Omental fat pad (tissue), 4 donors: Measurements from ENCODE around the gene SMAGP. TPM values are rescaled to one million over a fixed set of nuclear protein-coding genes. Genes with fewer than 3 reads are reported as not detected.

Experiments
- ATAC-seq: fragments of 150-250 bp; one replicate; pipeline ENCODE4 v1.9.1; 2016; ENCODE audit warnings: mild to moderate bottlenecking, moderate library complexity; ENCODE audit not compliant: low FRiP score
- DNase-seq: peaks from one replicate; pipeline ENCODE4 v3.0.0-alpha.2; 2019; ENCODE audit warnings: low spot score
- total RNA-seq, 4 donors: library from RNA; depleted of rRNA; stranded (reverse); fragments of >200 nt; gene quantifications; one replicate each; pipeline ENCODE4 v1.1.0, GENCODE V29; 2016
- TF ChIP-seq, protein P1 (sequence below), 3 donors: fragments of 450-650 bp; IDR thresholded peaks; one replicate each; pipeline ENCODE4 v1.5.1; 2016 to 2017; ENCODE audit warnings: antibody characterized with exemption in 3 of 3, mild to moderate bottlenecking in 3 of 3, moderate library complexity in 2 of 3

The SMAGP gene
- total RNA-seq, 4 donors from 2014 or later, result 3.8 to 12.0 (median 7.0) TPM

DNA sequence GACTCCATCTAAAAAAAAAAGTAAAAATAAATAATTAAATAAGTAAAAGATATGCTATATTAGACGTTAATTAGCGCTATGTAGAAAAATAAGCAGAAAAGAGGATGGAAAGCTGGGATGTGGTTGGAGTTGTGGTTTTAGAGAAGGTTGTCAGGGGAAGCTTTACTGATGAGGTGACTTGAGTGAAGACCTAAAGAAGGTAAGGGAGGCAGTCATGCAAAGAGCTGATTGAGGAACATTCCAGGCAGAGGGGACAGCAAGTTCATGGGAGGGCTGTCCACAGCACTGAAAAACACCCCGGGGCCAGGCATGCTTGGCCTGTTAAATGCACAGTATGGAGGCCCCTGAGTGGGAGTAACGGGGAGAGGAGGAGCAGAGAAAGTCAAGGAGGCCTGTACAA lies 15.7 kb downstream of the SMAGP start:
- TF ChIP-seq, protein P1, sequence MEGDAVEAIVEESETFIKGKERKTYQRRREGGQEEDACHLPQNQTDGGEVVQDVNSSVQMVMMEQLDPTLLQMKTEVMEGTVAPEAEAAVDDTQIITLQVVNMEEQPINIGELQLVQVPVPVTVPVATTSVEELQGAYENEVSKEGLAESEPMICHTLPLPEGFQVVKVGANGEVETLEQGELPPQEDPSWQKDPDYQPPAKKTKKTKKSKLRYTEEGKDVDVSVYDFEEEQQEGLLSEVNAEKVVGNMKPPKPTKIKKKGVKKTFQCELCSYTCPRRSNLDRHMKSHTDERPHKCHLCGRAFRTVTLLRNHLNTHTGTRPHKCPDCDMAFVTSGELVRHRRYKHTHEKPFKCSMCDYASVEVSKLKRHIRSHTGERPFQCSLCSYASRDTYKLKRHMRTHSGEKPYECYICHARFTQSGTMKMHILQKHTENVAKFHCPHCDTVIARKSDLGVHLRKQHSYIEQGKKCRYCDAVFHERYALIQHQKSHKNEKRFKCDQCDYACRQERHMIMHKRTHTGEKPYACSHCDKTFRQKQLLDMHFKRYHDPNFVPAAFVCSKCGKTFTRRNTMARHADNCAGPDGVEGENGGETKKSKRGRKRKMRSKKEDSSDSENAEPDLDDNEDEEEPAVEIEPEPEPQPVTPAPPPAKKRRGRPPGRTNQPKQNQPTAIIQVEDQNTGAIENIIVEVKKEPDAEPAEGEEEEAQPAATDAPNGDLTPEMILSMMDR (IDR thresholded peaks at IDR 0.05), result no peak
- DNase-seq (no peak), ATAC-seq (no peak)

DNA sequence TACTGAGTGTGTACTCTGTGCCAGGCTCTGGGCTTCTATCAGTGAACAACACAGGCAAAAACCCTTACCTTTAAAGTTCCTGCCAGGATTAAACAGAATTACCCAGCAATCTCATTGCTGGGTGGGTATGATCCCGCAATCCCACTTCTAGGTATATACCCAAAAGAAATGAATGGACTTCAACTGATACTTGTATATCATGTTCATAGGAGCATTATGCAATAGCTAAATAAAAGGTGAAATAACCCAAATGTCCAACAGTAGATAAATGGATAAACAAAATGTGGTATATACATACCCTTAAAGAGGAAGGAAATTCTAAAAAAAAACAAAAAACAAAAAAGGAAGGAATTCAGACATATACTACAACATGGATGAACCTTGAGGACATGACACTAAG lies 16.9 kb downstream of the SMAGP start:
- no peak for DNase-seq
- ATAC-seq, result no peak
- TF ChIP-seq, protein P1 (IDR thresholded peaks at IDR 0.05), result no peak

DNA sequence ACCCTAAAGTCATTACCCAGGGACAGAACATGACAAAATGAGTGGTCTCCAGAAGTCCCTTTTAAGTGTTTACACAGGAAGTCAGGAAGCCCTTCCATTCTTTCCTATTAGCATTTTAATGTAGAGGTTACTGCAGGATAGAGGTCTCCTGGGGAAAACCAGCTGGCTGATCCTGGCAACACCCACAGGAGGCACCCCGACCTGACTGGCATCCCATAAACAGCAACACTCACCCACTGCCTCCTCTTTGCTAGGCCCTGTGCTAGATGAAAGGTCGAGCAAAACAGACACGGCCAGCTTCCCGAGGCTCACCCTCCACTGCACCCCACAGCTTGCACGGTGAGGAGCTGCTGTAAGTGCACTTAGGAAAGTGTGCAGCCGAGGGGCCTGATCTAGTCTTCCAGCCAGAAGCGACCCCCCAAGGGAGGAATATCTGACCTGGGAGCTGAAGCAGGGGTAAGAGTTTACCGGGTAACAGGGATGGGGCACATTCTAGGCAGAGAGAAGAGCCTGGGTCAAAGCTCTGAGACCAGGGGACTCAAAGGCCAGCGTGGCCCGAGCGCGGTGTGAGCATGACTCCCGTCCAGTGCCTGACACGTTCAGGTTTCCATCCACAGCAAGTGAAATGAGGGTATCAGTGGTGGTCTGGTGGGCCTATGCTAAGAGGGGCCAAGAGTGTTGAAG lies 22.6 kb downstream of the SMAGP start:
- ATAC-seq, result peak; percentile 58
- DNase-seq, result no peak
- TF ChIP-seq, protein P1 (IDR thresholded peaks at IDR 0.05), result no peak

DNA sequence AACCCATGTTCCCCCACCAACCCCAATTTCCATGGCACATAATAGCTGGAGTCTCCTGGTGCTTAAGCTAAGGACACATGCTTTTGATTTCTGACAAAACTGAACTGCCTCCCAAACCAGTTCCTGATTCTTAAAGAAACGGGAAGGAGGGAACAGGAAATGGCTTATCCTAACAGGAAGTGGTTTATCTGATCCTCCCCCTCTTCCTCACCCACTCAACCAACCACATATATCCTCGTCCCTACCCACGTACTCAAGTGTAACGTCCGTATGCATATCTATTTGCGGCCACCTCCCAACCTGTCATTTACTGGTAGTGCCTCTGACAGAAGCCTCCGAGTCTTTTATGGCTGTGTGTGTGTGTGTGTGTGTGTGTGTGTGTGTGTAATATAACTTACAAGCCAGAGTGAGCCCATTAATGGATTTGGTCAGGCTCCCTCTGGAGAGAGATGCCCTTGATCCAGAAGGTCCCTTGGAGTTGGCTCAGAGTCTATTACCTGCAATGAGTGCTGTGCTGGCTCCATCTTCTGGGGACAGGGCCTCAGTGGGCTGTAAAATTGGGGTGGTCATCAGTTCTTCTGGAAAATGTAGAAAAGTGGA lies 23.9 kb downstream of the SMAGP start:
- no peak for DNase-seq
- TF ChIP-seq, protein P1 (IDR thresholded peaks at IDR 0.05), result no peak
- ATAC-seq, result peak; percentile 19

DNA sequence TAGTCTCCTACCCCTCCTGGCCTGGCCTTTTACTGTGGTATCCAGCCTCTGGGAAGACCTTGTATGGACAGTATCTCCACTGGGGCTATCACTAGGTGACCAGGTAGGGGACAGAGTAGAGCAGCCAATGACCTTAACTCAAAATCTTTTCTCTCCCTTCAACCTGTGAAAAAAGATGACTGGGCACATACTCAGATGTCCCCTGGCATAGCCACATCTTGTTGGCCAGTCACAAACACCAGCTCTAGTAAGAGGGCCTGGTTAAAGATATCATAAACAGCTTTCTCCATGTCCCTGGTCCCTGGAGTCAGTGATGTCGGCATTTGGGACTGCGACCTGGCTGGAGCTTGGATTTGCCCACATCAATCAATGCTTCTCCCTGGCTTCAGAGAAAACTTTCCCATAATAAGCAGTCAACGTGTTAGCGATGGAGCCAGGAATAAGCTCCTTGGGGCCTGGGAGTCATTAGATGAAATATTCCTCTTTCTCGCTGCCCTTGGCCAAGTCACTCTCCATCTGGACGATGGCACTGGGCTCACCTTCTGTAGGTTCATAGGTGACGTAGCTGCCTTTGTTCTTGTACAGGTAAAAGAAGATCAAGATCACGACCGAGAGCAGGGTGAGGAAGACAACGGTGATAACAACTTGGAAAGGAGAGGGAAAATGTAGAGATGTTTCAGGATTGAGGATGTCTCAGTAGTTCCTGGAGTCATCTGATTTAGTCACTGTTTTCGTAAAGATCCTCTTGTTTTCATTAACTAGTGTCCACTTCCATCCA lies 24.6 kb downstream of the SMAGP start:
- ATAC-seq (no peak), DNase-seq (no peak)
- TF ChIP-seq, protein P1 (IDR thresholded peaks at IDR 0.05), result no peak

DNA sequence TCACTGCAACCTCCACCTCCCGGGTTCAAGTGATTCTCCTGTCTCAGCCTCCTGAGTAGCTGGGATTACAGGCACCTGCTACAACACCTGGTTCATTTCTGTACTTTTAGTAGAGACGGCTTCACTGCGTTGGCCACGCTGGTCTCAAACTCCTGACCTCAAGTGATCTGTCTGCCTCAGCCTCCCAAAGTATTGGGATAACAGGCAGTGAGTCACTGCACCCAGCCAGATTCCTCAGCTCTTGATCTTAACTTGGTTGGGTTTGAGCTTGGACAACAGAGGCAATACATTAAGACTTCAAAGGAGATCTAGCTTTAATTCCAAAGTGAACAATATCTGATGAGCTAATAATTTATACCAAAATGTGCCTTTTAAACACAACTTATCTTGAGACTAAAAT lies 25.9 kb downstream of the SMAGP start:
- TF ChIP-seq, protein P1 (IDR thresholded peaks at IDR 0.05), result no peak
- DNase-seq (no peak), ATAC-seq (no peak)
